Ishikawa (cell line): ENCODE data around the gene RETREG3.

Experiments used
- CREB1 ChIP-seq: IDR thresholded peaks from 2 replicates; pipeline ENCODE4 v1.6.1; 2012; ENCODE audit warnings: low read depth
- EGR1 ChIP-seq: IDR thresholded peaks from 2 replicates; pipeline ENCODE4 v1.6.1; 2012
- EP300 ChIP-seq: IDR thresholded peaks from 2 replicates; pipeline ENCODE4 v1.6.1; 2012; ENCODE audit warnings: borderline replicate concordance
- FOXM1 ChIP-seq: IDR thresholded peaks from 2 replicates; pipeline ENCODE4 v1.6.1; 2012; ENCODE audit warnings: low read depth, borderline replicate concordance
- TAF1 ChIP-seq: IDR thresholded peaks from 2 replicates; pipeline ENCODE4 v1.6.1; 2012; ENCODE audit warnings: low read depth, mild to moderate bottlenecking
- TEAD4 ChIP-seq: IDR thresholded peaks from 2 replicates; pipeline ENCODE4 v1.6.1; 2012
- TF ChIP-seq, protein P1 (sequence below): IDR thresholded peaks from 2 replicates; pipeline ENCODE4 v1.6.1; 2012

DNA sequence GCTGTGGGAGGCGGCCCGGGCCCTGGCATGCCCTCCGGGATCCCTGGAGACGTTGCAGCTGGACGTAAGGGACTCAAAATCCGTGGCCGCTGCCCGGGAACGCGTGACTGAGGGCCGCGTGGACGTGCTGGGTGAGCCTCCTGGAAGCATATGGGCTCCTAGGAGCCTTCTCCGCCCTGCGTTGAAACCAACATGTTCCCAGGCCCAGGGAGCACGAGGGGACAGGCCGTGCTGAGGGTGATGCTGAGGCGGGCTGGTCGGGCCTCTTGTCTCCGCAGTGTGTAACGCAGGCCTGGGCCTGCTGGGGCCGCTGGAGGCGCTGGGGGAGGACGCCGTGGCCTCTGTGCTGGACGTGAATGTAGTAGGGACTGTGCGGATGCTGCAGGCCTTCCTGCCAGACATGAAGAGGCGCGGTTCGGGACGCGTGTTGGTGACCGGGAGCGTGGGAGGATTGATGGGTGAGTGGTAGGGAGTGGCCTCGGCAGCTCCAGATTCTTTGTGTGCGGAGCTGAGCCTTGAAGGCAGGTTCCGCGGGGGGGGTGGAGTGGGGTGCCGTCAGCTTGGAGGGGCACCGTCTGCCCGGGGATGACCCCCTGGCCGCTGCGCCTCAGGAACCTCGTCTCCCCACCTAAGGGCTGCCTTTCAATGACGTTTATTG lies 55.9 kb downstream of the RETREG3 start:
- TF ChIP-seq EP300 (no peak), FOXM1 (no peak), CREB1 (no peak), TAF1 (no peak), TEAD4 (no peak), EGR1 (no peak)
- TF ChIP-seq, protein P1, sequence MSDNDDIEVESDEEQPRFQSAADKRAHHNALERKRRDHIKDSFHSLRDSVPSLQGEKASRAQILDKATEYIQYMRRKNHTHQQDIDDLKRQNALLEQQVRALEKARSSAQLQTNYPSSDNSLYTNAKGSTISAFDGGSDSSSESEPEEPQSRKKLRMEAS: no peak
